ENCODE measurements around the gene NCAM1. TPM values are rescaled to one million over a fixed set of nuclear protein-coding genes. Genes with fewer than 3 reads are reported as not detected.

NCAM1 gene
- total RNA-seq, 4 donors from 2014 or later: 7.2 to 18.6 (median 14.4) TPM

- no peaks in the 10 kb centered on the region for H3K4me1 ChIP-seq
- WGBS, 2 donors (ENCODE audit: low coverage in 1 of 2): 81 to 83% methylated on average over 7 to 8 of the region's 8 CpGs
- TF ChIP-seq EP300 (IDR thresholded peaks at IDR 0.05; ENCODE audit: low read depth) (no peak), POLR2AphosphoS5 (IDR thresholded peaks at IDR 0.05) (no peak), POLR2A (IDR thresholded peaks at IDR 0.05) (no peak)
- TF ChIP-seq, protein P1, sequence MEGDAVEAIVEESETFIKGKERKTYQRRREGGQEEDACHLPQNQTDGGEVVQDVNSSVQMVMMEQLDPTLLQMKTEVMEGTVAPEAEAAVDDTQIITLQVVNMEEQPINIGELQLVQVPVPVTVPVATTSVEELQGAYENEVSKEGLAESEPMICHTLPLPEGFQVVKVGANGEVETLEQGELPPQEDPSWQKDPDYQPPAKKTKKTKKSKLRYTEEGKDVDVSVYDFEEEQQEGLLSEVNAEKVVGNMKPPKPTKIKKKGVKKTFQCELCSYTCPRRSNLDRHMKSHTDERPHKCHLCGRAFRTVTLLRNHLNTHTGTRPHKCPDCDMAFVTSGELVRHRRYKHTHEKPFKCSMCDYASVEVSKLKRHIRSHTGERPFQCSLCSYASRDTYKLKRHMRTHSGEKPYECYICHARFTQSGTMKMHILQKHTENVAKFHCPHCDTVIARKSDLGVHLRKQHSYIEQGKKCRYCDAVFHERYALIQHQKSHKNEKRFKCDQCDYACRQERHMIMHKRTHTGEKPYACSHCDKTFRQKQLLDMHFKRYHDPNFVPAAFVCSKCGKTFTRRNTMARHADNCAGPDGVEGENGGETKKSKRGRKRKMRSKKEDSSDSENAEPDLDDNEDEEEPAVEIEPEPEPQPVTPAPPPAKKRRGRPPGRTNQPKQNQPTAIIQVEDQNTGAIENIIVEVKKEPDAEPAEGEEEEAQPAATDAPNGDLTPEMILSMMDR (IDR thresholded peaks at IDR 0.05): no peak
- no peak for DNase-seq
- no peaks in the 10 kb centered on the region for H3K27me3 ChIP-seq
- intact Hi-C loops (cut with DNase I; ENCODE audit: low total_unique reads): no loop called here
- no peak overlapping the region for H3K27ac ChIP-seq
- H3K36me3 ChIP-seq: no peaks in the 10 kb centered on the region
- H3K4me3 ChIP-seq: no peak overlapping the region
- H3K9me3 ChIP-seq: no peaks in the 10 kb centered on the region
- in situ Hi-C loops (cut with MboI; ENCODE audit: low pct_ligation_motif_present in 1 of 4, low pct_unique_long_range_greater_than_20kb in 1 of 4, low sequenced_read_pairs in 3 of 4): loop anchor here (25.0 kb wide), 1 partner anchor 537 kb away; no protein-coding TSS in a partner anchor
These were observed 163.4 kb downstream of the NCAM1 start for GRCh38 chr11:113124578-113124977.

DNA sequence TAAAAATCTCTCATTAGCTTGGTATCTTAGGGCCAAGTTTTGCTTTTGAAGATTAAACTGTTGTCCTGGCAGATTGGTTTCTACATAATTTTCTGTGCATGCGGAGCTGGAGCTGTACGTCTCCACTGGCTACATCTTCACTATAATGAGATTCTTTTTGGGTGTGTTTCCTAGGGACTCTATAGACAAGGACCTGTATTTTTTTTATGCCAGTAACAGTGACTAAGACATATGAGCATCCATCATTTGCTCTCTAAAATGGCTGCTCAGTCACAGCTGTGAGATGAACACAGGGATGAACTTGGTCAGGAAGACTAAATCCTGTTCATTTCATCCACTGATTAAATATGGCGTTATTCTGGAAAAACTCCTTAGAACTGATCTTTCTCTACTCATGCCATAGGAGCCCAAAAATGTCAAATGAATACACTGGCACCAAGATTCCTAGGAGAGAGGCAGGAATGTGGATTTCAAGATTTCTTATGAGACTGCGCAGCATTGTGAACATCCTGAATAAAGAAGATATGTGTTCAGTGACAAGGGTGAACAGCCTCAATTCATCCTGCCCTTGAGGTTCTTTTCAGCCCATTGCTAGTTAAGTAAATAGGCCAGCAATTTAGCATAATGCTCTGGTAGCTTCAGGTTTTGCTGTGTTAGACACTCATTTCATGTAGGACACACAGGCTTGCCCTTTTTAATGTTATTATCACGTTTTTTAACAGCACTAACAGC, 168.2 kb downstream of the NCAM1 start:
- Histone ChIP-seq H3K27ac (no peak overlapping the region), H3K27me3 (no peaks in the 10 kb centered on the region), H3K9me3 (no peaks in the 10 kb centered on the region), H3K36me3 (no peaks in the 10 kb centered on the region), H3K4me3 (no peak overlapping the region), H3K4me1 (peaks cover 0 to 5% (median 2%) of the 10 kb centered on the region in 4 donors)
- in situ Hi-C loops (cut with MboI; ENCODE audit: low pct_ligation_motif_present in 1 of 4, low pct_unique_long_range_greater_than_20kb in 1 of 4, low sequenced_read_pairs in 3 of 4): no loop called here
- intact Hi-C loops (cut with DNase I; ENCODE audit: low total_unique reads): no loop called here
- no peak for DNase-seq
- no peak for TF ChIP-seq EP300 (IDR thresholded peaks at IDR 0.05; ENCODE audit: low read depth)
- no peak for TF ChIP-seq POLR2AphosphoS5 (IDR thresholded peaks at IDR 0.05)
- TF ChIP-seq, protein P1 (IDR thresholded peaks at IDR 0.05): no peak
- no peak for TF ChIP-seq POLR2A (IDR thresholded peaks at IDR 0.05)
- WGBS, 2 donors (ENCODE audit: low coverage in 1 of 2): 83 to 90% methylated on average over 2 to 5 of the region's 5 CpGs

DNA sequence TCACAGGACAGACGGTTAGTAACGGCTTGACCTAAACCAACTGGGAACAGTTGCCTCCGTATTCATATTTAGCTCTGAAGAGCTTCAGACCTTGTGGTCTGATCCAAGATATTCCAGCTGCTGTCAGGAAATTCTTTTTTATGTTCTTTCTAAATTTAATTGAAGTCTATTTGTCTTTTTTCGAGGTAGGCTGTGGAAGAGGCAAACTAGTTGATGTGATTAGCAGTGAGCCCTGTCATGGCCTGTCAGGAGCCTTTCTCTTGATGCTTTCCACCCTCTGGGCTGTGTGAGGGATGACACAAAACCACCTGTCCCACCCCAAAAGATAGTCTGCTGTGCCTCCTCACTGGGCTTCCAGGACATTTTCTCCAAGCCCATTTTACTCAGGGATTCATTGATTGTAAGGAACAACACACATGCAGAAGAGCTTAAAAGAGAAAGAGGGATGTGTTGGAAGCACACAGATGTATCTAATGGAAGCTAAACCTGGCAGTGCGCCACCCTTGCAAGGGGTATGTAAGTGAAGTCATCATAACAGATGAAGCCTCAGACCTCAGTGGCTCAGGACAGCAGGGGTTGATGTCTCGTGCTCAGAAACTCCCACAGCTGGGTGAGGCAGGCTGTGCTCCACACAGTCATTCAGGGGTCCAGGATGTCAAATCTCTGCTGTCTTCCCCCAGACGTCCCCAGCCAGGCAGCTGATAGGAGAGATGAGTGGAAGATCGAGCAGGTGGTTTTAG, 170.0 kb downstream of the NCAM1 start:
- in situ Hi-C loops (cut with MboI; ENCODE audit: low pct_ligation_motif_present in 1 of 4, low pct_unique_long_range_greater_than_20kb in 1 of 4, low sequenced_read_pairs in 3 of 4) (no loop called here), intact Hi-C loops (cut with DNase I; ENCODE audit: low total_unique reads) (no loop called here)
- no peak for DNase-seq
- TF ChIP-seq, protein P1 (IDR thresholded peaks at IDR 0.05): no peak
- TF ChIP-seq POLR2AphosphoS5 (IDR thresholded peaks at IDR 0.05) (no peak), EP300 (IDR thresholded peaks at IDR 0.05; ENCODE audit: low read depth) (no peak), POLR2A (IDR thresholded peaks at IDR 0.05) (no peak)
- no peak overlapping the region for H3K4me3 ChIP-seq
- H3K4me1 ChIP-seq: peaks cover 0 to 5% (median 2%) of the 10 kb centered on the region in 4 donors
- 61 to 71% methylated on average over 3 to 8 of the region's 8 CpGs for WGBS, 2 donors (ENCODE audit: low coverage in 1 of 2)
- no peaks in the 10 kb centered on the region for H3K27me3 ChIP-seq
- no peaks in the 10 kb centered on the region for H3K36me3 ChIP-seq
- no peak overlapping the region for H3K27ac ChIP-seq
- no peaks in the 10 kb centered on the region for H3K9me3 ChIP-seq

- Histone ChIP-seq H3K27ac (no peak overlapping the region), H3K4me1 (peaks cover 0 to 5% (median 2%) of the 10 kb centered on the region in 4 donors), H3K36me3 (no peaks in the 10 kb centered on the region), H3K9me3 (no peaks in the 10 kb centered on the region), H3K4me3 (no peak overlapping the region), H3K27me3 (no peaks in the 10 kb centered on the region)
- TF ChIP-seq, protein P1 (IDR thresholded peaks at IDR 0.05): no peak
- TF ChIP-seq EP300 (IDR thresholded peaks at IDR 0.05; ENCODE audit: low read depth) (no peak), POLR2AphosphoS5 (IDR thresholded peaks at IDR 0.05) (no peak), POLR2A (IDR thresholded peaks at IDR 0.05) (no peak)
- DNase-seq: no peak
- WGBS, 2 donors (ENCODE audit: low coverage in 1 of 2): 79 to 96% methylated on average over 4 of the region's 4 CpGs
- in situ Hi-C loops (cut with MboI; ENCODE audit: low pct_ligation_motif_present in 1 of 4, low pct_unique_long_range_greater_than_20kb in 1 of 4, low sequenced_read_pairs in 3 of 4): no loop called here
- intact Hi-C loops (cut with DNase I; ENCODE audit: low total_unique reads): loop anchor here (1.0 kb wide), 1 partner anchor 29 kb away; no protein-coding TSS in a partner anchor
These were observed 171.9 kb downstream of the NCAM1 start for GRCh38 chr11:113133071-113133470.

All from transverse colon (tissue), 4 donors.